Left ventricle myocardium inferior (tissue), 1 donor: Measurements from ENCODE around the gene TMEM120B. TPM values are rescaled to one million over a fixed set of nuclear protein-coding genes. Genes with fewer than 3 reads are reported as not detected.
"Not testable (repeated sequence)": the region's sequence is repeated elsewhere in the genome, so short reads cannot be mapped to it uniquely, and the experiment has no call there.

Experiments used
- DNase-seq: peaks from one replicate; pipeline ENCODE4 v3.0.0-alpha.2; 2020
- H3K27ac ChIP-seq: fragments of 200-600 bp; replicated peaks from 2 replicates; pipeline ENCODE4 v1.8.0; 2021
- H3K27me3 ChIP-seq: fragments of 200-600 bp; 2 replicates; pipeline ENCODE4 v1.8.0; 2021; ENCODE audit warnings: low read depth
- H3K36me3 ChIP-seq: fragments of 200-600 bp; 2 replicates; pipeline ENCODE4 v1.8.0; 2021
- H3K4me1 ChIP-seq: fragments of 200-600 bp; 2 replicates; pipeline ENCODE4 v1.8.0; 2021
- H3K4me3 ChIP-seq: fragments of 200-600 bp; 2 replicates; pipeline ENCODE4 v1.8.0; 2021; ENCODE audit warnings: mild to moderate bottlenecking, moderate library complexity
- H3K9me3 ChIP-seq: fragments of 200-600 bp; replicated peaks from 2 replicates; pipeline ENCODE4 v1.8.0; 2021
- CTCF ChIP-seq: fragments of 200-600 bp; IDR thresholded peaks from 2 replicates; pipeline ENCODE4 v1.8.0; 2021; ENCODE audit warnings: antibody characterized with exemption, mild to moderate bottlenecking, borderline replicate concordance
- intact Hi-C: fragments of 100-400 bp; cut with micrococcal nuclease; formaldehyde crosslinking; loops from one replicate; pipeline ENCODE4 v1.11.0; 2022
- total RNA-seq: library from RNA; stranded (reverse); fragmentation: NEBNext Ultra II Directional; extraction: Animal tissue kit (Norgen Biotek cat#: 25700); gene quantifications from one replicate; pipeline ENCODE4 v1.2.1, GENCODE V29; 2021
- donor health status: DM: no; HTN: yes; CAD: no; lungs with severe emphysema.

Gene TMEM120B
- total RNA-seq, 1 donor from 2014 or later: 9.2 TPM

DNA sequence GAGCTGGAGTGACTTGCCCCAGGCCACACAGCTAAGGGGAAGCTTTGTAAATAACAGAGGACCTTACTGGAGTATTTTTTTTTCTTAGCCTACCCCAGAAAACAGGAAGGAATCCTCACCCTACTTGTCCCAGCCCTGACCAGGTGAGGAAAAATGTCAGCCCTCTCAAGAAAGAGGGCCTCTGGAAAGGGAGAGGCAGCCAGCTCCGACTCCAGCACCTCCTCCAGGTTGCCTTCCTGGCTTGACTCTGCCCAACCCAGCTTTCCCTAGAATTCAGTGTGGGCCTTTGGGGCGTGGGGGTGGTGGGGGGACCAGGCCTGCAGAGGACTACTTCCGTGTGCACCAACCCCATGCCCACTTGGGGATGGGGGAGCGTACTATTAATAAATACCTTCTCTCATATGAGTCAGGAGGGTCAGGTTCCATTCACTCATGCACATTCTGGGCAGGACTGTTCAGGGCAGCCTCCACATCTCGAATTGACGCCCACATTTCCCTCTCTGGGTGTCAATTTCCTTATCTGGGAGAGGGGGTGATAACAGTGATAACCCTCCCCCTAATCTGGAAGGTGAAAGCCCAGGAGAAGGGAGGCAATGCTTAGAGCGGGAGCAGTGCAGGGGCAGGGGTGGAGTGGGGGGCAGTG is 75.7 kb downstream of the TMEM120B start:
- Histone ChIP-seq H3K27ac (peak overlapping the region; percentile 86), H3K4me3 (no peak overlapping the region)

DNA sequence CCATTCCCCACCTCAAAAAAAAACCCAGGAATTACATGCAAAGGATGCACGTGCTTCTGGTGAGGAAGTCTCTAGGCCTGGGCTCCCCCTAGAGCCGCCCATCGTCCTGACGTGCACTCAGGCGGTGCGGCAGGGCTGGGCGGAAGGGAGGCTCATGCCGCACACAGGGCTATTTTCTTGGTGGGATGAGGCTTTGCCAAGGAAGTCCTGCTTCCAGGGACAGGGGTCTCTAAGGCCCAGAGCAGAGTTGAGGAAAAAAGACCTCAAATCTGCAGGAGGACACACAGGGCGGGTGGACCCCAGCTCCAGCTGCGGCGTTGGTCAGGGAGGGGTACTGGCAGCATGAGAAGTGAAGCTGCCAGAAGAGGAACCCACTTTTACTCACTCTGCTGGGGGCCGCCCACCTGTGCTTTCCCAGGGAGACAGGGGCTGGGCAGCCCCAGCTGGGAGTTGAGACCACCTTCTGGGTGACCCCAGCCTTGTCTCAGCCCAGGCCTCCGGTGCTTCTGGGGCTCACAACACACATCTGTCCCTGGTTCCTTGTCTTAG is 76.8 kb downstream of the TMEM120B start:
- Histone ChIP-seq H3K4me3 (peak overlapping the region; percentile 11), H3K27ac (peak overlapping the region; percentile 86), H3K4me1 (peaks cover 84% of the 10 kb centered on the region), H3K9me3 (no peaks in the 10 kb centered on the region), H3K27me3 (no peaks in the 10 kb centered on the region), H3K36me3 (no peaks in the 10 kb centered on the region)
- intact Hi-C loops: no loop called here
- DNase-seq: no peak
- no peak for TF ChIP-seq CTCF

More for the DNA sequence above, 75.7 kb downstream of the TMEM120B start:
- no peak for TF ChIP-seq CTCF
- intact Hi-C loops: no loop called here
- Histone ChIP-seq H3K9me3 (no peaks in the 10 kb centered on the region), H3K36me3 (no peaks in the 10 kb centered on the region), H3K27me3 (no peaks in the 10 kb centered on the region), H3K4me1 (peaks cover 74% of the 10 kb centered on the region)
- DNase-seq: no peak

GRCh38 chr12:121789800-121790728 is 77.5 kb downstream of the TMEM120B start:
- no peaks in the 10 kb centered on the region for H3K9me3 ChIP-seq
- intact Hi-C loops: loop anchor here (5.0 kb wide), 1 partner anchor 93 kb away; no protein-coding TSS in a partner anchor
- H3K36me3 ChIP-seq: no peaks in the 10 kb centered on the region
- peak; percentile 70 for DNase-seq
- H3K4me3 ChIP-seq: peak overlapping the region; percentile 11
- peak overlapping the region; percentile 86 for H3K27ac ChIP-seq
- no peaks in the 10 kb centered on the region for H3K27me3 ChIP-seq
- peaks cover 85% of the 10 kb centered on the region for H3K4me1 ChIP-seq
- TF ChIP-seq CTCF: no peak

DNA sequence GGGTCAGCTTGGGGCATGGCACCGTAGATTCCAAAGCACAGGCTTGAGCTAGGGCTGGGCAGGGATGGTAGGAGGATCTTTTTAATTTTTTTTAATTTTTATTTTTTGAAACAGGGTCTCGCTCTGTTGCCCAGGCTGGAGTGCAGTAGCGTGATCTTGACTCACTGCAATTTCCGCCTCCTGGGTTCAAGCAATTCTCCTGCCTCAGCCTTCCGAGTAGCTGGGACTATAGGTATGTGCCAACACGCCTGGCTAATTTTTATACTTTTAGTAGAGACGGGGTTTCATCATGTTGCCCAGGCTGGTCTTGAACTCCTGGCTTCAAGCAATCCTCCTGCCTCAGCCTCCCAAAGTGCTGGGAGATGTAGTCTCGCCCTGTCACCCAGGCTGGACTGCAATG is 78.2 kb downstream of the TMEM120B start:
- not testable (repeated sequence) for DNase-seq, H3K27ac ChIP-seq, H3K27me3 ChIP-seq, H3K36me3 ChIP-seq, H3K9me3 ChIP-seq, H3K4me3 ChIP-seq
- H3K4me1 ChIP-seq: peaks cover 91% of the 10 kb centered on the region
- intact Hi-C loops: loop anchor here (5.0 kb wide), 1 partner anchor 93 kb away; no protein-coding TSS in a partner anchor

DNA sequence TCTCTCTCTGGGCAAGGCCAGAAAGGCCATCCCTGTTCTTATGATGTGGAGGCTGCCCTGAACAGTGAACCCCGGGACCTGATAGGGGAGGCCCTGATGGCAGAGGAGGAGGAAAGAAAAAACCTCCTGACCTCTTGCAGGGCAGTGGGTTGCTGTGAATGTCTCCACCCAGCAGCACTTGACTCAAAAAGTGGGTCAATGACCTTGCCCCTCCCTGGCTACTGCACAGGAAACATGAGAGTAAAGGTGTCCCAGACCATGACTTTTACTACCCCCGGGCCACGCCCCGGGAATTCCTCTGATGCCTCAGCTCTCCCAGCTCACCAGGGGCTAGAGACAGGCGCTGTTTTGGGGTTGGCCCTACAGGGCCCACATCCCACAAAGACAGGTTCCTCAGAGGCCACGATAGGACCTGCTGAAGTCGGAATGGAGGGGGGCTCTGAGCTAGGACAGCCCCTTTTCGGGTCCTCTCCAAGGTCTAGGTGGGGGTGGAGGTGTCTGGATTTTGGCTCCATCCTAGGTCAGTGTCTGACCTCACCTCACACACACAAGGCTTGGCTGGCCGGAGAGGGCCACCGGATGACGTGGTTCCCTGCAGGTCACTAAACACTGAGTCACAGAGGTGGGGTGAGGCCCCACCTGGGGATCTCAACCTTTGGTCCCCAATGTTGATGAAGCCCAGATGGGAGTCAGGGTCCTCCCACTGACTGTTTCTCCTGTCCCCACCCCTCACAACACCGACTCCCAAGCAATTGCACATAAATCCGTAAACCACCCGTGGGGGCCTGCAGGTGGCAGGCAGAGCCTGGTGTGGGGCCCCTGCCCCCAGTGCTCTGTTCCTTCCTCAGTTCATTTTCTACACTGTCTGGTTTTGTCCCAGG is 79.4 kb downstream of the TMEM120B start:
- H3K27ac ChIP-seq: peak overlapping the region; percentile 100
- no peak for DNase-seq
- no peak for TF ChIP-seq CTCF

More for the DNA sequence above, 79.4 kb downstream of the TMEM120B start:
- Histone ChIP-seq H3K4me1 (peaks cover 95% of the 10 kb centered on the region), H3K27me3 (no peaks in the 10 kb centered on the region), H3K36me3 (peaks cover 9% of the 10 kb centered on the region), H3K9me3 (no peaks in the 10 kb centered on the region), H3K4me3 (peak overlapping the region; percentile 75)
- intact Hi-C loops: loop anchor here (5.0 kb wide), 1 partner anchor 95 kb away; no protein-coding TSS in a partner anchor
